ENCODE results near the gene INPP4A. TPM values are rescaled to one million over a fixed set of nuclear protein-coding genes. Genes with fewer than 3 reads are reported as not detected.

Gene INPP4A
- total RNA-seq, 1 experiment from 2014 or later, result 26.7 TPM

GRCh38 chr2:98541489-98541888 lies 96.8 kb downstream of the INPP4A start:
- DNase-seq, result no peak
- H3K27me3 Mint-ChIP-seq (ENCODE audit: unreplicated experiment), result no peaks in the 10 kb centered on the region
- no peaks in the 10 kb centered on the region for H3K9me3 Mint-ChIP-seq (ENCODE audit: low read depth, unreplicated experiment)
- no peak overlapping the region for H3K27ac Mint-ChIP-seq (ENCODE audit: unreplicated experiment)
- no peaks in the 10 kb centered on the region for H3K36me3 Mint-ChIP-seq (ENCODE audit: insufficient read depth, unreplicated experiment)
- no peak overlapping the region for H3K4me3 Mint-ChIP-seq (ENCODE audit: low read depth, unreplicated experiment)
- CTCF ChIA-PET, result interaction anchor here (0.6 to 0.7 kb wide), 2 partner anchors 18 to 602 kb away, joined by 4 to 7 read pairs; no protein-coding TSS in a partner anchor
- intact Hi-C loops (cut with micrococcal nuclease; ENCODE audit: unreplicated experiment), result no loop called here
- no peaks in the 10 kb centered on the region for H3K4me1 Mint-ChIP-seq (ENCODE audit: low read depth, unreplicated experiment)
- no peak for TF ChIP-seq CTCF (IDR thresholded peaks at IDR 0.05; ENCODE audit: unreplicated experiment)
- no TSS peak for BruUV-seq (replicated peaks)

- Mint-ChIP-seq H3K4me1 (ENCODE audit: low read depth, unreplicated experiment) (no peaks in the 10 kb centered on the region), H3K4me3 (ENCODE audit: low read depth, unreplicated experiment) (no peak overlapping the region), H3K27me3 (ENCODE audit: unreplicated experiment) (no peaks in the 10 kb centered on the region), H3K36me3 (ENCODE audit: insufficient read depth, unreplicated experiment) (no peaks in the 10 kb centered on the region), H3K27ac (ENCODE audit: unreplicated experiment) (no peak overlapping the region), H3K9me3 (ENCODE audit: low read depth, unreplicated experiment) (no peaks in the 10 kb centered on the region)
- no TSS peak for BruUV-seq (replicated peaks)
- CTCF ChIA-PET, result interaction anchor here (0.7 kb wide), 2 partner anchors 49 to 1647 kb away, joined by 3 to 4 read pairs; no protein-coding TSS in a partner anchor
- no peak for DNase-seq
- no peak for TF ChIP-seq CTCF (IDR thresholded peaks at IDR 0.05; ENCODE audit: unreplicated experiment)
- intact Hi-C loops (cut with micrococcal nuclease; ENCODE audit: unreplicated experiment), result no loop called here
These were observed 97.2 kb downstream of the INPP4A start for GRCh38 chr2:98541906-98542305.

GRCh38 chr2:98543214-98543613 lies 98.6 kb downstream of the INPP4A start:
- DNase-seq, result no peak
- CTCF ChIA-PET, result no interaction called here
- H3K27ac Mint-ChIP-seq (ENCODE audit: unreplicated experiment), result no peak overlapping the region
- intact Hi-C loops (cut with micrococcal nuclease; ENCODE audit: unreplicated experiment), result no loop called here
- no peaks in the 10 kb centered on the region for H3K27me3 Mint-ChIP-seq (ENCODE audit: unreplicated experiment)
- no peak overlapping the region for H3K4me3 Mint-ChIP-seq (ENCODE audit: low read depth, unreplicated experiment)
- H3K9me3 Mint-ChIP-seq (ENCODE audit: low read depth, unreplicated experiment), result no peaks in the 10 kb centered on the region
- H3K4me1 Mint-ChIP-seq (ENCODE audit: low read depth, unreplicated experiment), result no peaks in the 10 kb centered on the region
- no peak for TF ChIP-seq CTCF (IDR thresholded peaks at IDR 0.05; ENCODE audit: unreplicated experiment)
- no TSS peak for BruUV-seq (replicated peaks)
- no peaks in the 10 kb centered on the region for H3K36me3 Mint-ChIP-seq (ENCODE audit: insufficient read depth, unreplicated experiment)

GRCh38 chr2:98543842-98544241 lies 99.2 kb downstream of the INPP4A start:
- no TSS peak for BruUV-seq (replicated peaks)
- TF ChIP-seq CTCF (IDR thresholded peaks at IDR 0.05; ENCODE audit: unreplicated experiment), result no peak
- no peaks in the 10 kb centered on the region for H3K4me1 Mint-ChIP-seq (ENCODE audit: low read depth, unreplicated experiment)
- H3K27me3 Mint-ChIP-seq (ENCODE audit: unreplicated experiment), result no peaks in the 10 kb centered on the region
- intact Hi-C loops (cut with micrococcal nuclease; ENCODE audit: unreplicated experiment), result no loop called here
- CTCF ChIA-PET, result no interaction called here
- no peaks in the 10 kb centered on the region for H3K36me3 Mint-ChIP-seq (ENCODE audit: insufficient read depth, unreplicated experiment)
- no peaks in the 10 kb centered on the region for H3K9me3 Mint-ChIP-seq (ENCODE audit: low read depth, unreplicated experiment)
- no peak for DNase-seq
- no peak overlapping the region for H3K4me3 Mint-ChIP-seq (ENCODE audit: low read depth, unreplicated experiment)
- no peak overlapping the region for H3K27ac Mint-ChIP-seq (ENCODE audit: unreplicated experiment)
